Measurements from ENCODE around the gene MB.

Gene MB

GRCh38 chr22:35569916-35570315, 47.2 kb downstream of the MB start:
- DNase-seq, result no peak

- DNase-seq, result no peak
Measured at GRCh38 chr22:35568751-35569739, 48.1 kb downstream of the MB start.

- no peak for DNase-seq
Measured at GRCh38 chr22:35567351-35568141, 49.6 kb downstream of the MB start.

GRCh38 chr22:35564975-35565867, 51.9 kb downstream of the MB start:
- DNase-seq, result no peak

- no peak for DNase-seq
Measured at GRCh38 chr22:35563211-35563610, 53.9 kb downstream of the MB start.

GRCh38 chr22:35561796-35562526, 55.2 kb downstream of the MB start:
- DNase-seq, result no peak

GRCh38 chr22:35560824-35561223, 56.3 kb downstream of the MB start:
- DNase-seq, result no peak

GRCh38 chr22:35560366-35560765, 56.8 kb downstream of the MB start:
- no peak for DNase-seq

GRCh38 chr22:35559354-35560005, 57.6 kb downstream of the MB start:
- no peak for DNase-seq

GRCh38 chr22:35558719-35559118, 58.4 kb downstream of the MB start:
- no peak for DNase-seq

- no peak for DNase-seq
Measured at GRCh38 chr22:35558031-35558430, 59.1 kb downstream of the MB start.

All from hematopoietic multipotent progenitor cell treated with erythropoietin and hydrocortisone succinate and interleukin-3 and kit ligand, for 6 days (in vitro differentiated cells).